ENCODE results near the gene MASP1.

The MASP1 gene

DNA sequence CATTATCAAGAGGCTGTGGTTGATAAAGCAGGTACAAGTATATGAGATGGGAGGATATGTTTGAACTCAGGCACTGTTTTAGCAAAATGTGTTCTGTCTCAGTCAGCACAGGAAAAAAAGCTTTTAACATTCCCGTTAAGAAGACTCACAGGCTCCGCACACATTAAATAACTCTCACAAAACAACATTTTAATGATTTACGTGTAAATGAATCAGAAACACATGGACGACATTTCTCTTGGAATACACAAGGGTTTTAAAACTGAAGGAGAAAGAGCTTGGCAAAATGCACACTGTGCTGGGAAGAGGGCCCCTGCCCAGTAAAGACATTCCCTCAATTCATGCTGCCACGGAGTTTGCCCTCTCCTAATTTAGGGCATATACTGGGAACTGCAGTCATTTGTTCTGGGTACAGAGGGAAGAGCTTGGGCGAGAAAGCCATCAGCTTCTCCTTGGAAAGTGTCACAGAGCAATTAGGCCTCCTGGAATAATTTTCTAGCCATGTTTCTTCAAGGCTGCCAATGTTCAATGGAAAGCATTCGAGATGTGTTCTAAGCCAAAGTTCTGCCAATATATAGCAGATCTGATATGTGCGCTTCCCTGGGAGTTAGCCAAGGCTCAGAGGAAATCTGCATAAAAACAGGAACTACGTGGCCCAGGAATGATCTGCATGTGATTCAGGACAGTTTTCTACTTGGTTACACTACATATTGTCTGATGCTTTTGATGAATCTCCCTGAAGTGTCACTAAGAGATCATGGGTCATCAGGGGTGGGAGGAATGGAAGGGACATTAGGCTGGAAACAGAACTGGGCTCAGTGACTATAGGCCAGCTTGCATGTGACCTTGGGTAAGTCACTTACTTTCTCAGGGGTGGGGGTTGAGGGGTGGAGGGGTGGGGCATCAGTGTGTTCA lies 2.2 kb upstream of the MASP1 start:
- TF ChIP-seq CTCF (IDR thresholded peaks at IDR 0.05; ENCODE audit: borderline replicate concordance, insufficient read depth, low read depth, low read length) = no peak
- H3K4me3 ChIP-seq (ENCODE audit: low read depth, low read length) = no peak overlapping the region

DNA sequence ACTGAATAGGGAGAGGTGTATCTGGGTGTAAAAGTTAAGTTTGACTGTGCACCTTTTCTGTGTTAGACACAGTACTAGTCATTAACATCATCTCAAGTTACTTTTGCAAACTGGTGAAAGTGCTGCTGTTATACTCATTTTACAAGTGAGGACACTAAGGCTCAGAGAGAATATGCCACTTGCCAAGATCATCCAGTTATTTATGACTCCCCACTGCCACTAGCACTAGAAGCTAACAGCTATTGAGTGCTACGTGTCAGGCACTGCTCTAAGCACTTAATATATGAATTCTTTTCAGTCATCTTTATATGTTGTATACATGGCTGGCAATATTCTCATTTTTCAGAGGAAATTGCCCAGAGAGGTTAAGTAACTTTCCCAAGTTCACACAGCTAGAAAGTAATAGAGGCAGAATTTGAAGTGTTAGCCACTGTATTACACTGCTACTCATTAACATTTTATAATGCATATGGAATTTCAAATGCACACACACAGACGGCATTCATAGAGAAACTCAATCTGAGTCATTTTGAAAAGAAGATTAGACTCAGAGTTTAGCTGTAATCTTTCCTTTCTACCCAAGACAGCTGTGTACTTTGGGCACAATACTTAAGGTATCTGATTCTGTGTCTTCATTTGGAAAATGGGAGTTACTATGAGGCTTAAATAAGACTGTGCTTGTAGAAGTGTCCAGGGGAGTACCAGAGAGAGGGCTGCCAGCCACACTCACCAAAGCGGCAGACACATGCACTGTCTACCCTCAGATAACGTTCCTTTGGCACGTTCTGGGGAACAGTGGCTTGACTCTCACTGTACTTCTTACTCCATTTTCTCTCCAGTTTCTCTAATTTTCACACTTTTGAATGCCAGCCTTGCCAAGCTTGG lies 1.3 kb upstream of the MASP1 start:
- TF ChIP-seq CTCF (IDR thresholded peaks at IDR 0.05; ENCODE audit: borderline replicate concordance, insufficient read depth, low read depth, low read length) = no peak
- H3K4me3 ChIP-seq (ENCODE audit: low read depth, low read length) = no peak overlapping the region

DNA sequence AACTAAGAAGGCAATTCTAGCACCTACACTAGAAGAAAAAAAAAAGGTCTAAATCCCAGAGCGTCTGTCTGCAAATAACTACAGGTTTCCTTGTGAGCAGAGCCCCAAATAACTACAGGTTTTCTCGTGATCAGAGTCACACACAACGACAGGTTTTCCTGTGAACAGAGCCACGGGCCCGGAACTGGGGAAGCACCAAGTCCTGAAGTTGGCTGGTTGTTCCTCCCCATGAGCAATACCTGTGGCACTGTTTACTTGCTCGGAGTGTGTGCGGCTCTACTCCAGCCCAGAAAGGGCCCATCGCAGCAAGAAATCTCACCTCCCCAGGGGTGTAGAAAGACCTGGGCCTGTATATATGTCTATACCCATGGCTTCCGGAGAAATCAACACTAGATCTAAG lies 644 bp upstream of the MASP1 start:
- no peak overlapping the region for H3K4me3 ChIP-seq (ENCODE audit: low read depth, low read length)
- TF ChIP-seq CTCF (IDR thresholded peaks at IDR 0.05; ENCODE audit: borderline replicate concordance, insufficient read depth, low read depth, low read length) = no peak

DNA sequence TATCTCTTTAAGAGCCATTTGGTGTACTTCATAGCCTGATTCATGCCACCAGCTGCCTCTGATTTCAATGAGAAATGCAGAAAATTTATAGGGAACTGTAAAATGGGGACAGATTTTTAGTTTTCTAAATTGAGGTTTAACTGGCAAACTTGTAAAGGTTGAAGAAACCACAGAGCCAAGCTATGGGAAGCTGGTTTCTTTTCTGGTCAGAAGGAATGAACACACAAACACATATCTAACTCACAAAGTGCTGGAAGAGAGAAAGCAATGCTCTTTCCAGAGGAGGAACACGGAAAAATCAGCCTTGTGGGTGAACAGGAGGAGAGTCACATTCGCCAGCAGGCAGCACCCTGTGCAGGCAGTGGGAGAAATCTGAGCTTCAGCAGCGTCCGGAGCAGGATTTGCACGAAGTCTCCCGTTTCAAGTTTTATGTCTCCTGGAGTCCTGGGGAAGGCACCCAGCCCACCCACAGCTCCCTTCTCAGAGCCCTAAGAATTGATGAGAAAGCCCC lies 481 bp downstream of the MASP1 start:
- H3K4me3 ChIP-seq (ENCODE audit: low read depth, low read length) = no peak overlapping the region
- no peak for TF ChIP-seq CTCF (IDR thresholded peaks at IDR 0.05; ENCODE audit: borderline replicate concordance, insufficient read depth, low read depth, low read length)

GRCh38 chr3:187290503-187290902 lies 1.0 kb downstream of the MASP1 start:
- no peak overlapping the region for H3K4me3 ChIP-seq (ENCODE audit: low read depth, low read length)
- TF ChIP-seq CTCF (IDR thresholded peaks at IDR 0.05; ENCODE audit: borderline replicate concordance, insufficient read depth, low read depth, low read length) = no peak

DNA sequence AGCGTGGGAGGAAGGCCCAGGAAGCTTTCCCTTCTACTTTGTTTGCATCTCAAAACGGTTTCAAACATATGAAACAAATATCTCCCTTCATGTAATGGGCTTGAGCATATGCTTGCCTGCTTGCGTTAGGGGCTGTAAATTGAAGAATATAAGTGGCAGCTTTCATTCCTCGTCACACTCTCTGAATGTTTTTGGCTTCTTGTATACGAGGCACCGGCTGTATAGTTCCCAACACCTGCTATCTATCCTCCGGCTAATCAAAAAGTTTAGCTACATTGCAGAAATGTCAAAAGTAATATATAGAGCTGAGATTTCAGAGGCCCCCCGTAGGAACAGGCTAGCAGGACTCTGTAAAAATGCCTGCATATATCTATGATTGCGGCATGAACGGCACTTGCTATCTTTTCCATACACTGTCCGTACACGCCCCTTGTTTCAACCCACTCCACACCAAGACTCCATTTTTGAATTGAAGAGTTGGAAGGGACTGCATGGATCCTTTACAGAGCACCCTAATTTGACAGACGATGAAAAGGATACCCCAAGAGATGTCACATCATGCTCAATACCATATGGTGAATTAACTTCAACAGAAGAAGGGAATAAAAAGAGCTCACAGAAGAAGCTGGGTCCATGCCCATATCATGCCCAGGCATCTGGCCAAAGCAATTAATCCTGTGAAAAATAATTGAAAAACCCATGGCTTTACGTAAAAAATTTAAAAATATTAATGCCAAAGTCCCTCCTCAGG lies 2.5 kb downstream of the MASP1 start:
- H3K4me3 ChIP-seq (ENCODE audit: low read depth, low read length) = no peak overlapping the region
- no peak for TF ChIP-seq CTCF (IDR thresholded peaks at IDR 0.05; ENCODE audit: borderline replicate concordance, insufficient read depth, low read depth, low read length)

All from GM12875 (cell line).